NCI-H128 (cell line): ENCODE data around the gene KIF5A.
A peak's percentile ranks its signal among the peaks of the same experiment; 100 is the strongest.

ENCODE experiments used
- DNase-seq: peaks from one replicate; lab custom pipeline; 2025; ENCODE audit not compliant: unreplicated experiment; lab: John Stamatoyannopoulos, UW

KIF5A gene

GRCh38 chr12:57628280-57629191, 78.7 kb downstream of the KIF5A start:
- no peak for DNase-seq

GRCh38 chr12:57629897-57630471, 80.1 kb downstream of the KIF5A start:
- DNase-seq: no peak

GRCh38 chr12:57630891-57631433, 81.1 kb downstream of the KIF5A start:
- no peak for DNase-seq

GRCh38 chr12:57631566-57632072, 81.8 kb downstream of the KIF5A start:
- DNase-seq: no peak

- DNase-seq: no peak
Measured at GRCh38 chr12:57632073-57632957, 82.5 kb downstream of the KIF5A start.

- DNase-seq: peak; percentile 61
Measured at GRCh38 chr12:57632958-57633840, 83.4 kb downstream of the KIF5A start, which contains the start of gene B4GALNT1. Gene B4GALNT1 (minus strand): TSS chr12:57633201. CDS start chr12:57632132, 1,069 bp downstream.
